ENCODE measurements around the gene TMEM234. TPM values are rescaled to one million over a fixed set of nuclear protein-coding genes. Genes with fewer than 3 reads are reported as not detected.

Gene TMEM234
- total RNA-seq, 1 donor from 2014 or later, result 14.4 TPM

DNA sequence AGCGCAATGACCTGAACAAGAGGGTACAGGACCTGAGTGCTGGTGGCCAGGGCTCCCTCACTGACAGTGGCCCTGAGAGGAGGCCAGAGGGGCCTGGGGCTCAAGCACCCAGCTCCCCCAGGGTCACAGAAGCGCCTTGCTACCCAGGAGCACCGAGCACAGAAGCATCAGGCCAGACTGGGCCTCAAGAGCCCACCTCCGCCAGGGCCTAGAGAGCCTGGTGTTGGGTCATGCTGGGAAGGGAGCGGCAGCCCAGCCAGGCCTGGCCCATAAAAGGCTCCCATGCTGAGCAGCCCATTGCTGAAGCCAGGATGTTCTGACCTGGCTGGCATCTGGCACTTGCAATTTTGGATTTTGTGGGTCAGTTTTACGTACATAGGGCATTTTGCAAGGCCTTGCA is 27.2 kb downstream of the TMEM234 start:
- TF ChIP-seq, protein P1, sequence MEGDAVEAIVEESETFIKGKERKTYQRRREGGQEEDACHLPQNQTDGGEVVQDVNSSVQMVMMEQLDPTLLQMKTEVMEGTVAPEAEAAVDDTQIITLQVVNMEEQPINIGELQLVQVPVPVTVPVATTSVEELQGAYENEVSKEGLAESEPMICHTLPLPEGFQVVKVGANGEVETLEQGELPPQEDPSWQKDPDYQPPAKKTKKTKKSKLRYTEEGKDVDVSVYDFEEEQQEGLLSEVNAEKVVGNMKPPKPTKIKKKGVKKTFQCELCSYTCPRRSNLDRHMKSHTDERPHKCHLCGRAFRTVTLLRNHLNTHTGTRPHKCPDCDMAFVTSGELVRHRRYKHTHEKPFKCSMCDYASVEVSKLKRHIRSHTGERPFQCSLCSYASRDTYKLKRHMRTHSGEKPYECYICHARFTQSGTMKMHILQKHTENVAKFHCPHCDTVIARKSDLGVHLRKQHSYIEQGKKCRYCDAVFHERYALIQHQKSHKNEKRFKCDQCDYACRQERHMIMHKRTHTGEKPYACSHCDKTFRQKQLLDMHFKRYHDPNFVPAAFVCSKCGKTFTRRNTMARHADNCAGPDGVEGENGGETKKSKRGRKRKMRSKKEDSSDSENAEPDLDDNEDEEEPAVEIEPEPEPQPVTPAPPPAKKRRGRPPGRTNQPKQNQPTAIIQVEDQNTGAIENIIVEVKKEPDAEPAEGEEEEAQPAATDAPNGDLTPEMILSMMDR (conservative IDR thresholded peaks at IDR 0.05; ENCODE audit: low read depth, low read length), result no peak
- no peak for DNase-seq (ENCODE audit: low read depth)
- H3K4me3 ChIP-seq (ENCODE audit: low read depth, low read length), result no peak overlapping the region

DNA sequence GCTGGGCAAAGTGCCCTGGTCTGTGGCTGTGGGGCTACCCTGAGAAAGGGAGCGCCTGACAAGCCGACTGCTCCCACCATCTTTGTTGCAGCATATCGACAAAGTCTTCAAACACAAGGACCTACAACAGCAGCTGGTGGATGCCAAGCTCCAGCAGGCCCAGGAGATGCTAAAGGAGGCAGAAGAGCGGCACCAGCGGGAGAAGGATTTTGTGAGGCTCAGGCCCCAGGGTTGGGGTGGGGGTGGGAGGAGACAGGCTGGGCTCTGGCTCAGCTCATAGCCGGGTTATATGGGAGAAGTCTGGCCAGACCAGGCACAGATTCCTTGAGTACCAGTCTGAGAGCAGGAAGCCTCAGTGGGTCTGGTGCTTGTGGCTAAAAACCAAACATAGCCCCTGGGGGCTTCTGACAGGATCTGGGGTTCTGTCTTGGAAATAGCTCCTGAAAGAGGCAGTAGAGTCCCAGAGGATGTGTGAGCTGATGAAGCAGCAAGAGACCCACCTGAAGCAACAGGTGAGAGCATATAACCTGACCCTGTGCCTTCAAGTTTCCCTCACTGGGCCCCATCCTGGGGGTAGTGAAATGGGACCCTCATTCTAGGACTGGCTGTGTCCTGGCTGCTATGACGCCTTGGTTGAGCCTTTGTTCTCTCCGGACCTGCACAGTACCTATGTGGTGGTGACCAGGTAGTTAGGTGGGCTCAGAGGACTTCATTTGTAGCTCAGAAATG is 29.8 kb downstream of the TMEM234 start:
- DNase-seq (ENCODE audit: low read depth), result no peak
- H3K4me3 ChIP-seq (ENCODE audit: low read depth, low read length), result no peak overlapping the region
- TF ChIP-seq, protein P1 (conservative IDR thresholded peaks at IDR 0.05; ENCODE audit: low read depth, low read length), result no peak

- TF ChIP-seq, protein P1 (conservative IDR thresholded peaks at IDR 0.05; ENCODE audit: low read depth, low read length), result no peak
- H3K4me3 ChIP-seq (ENCODE audit: low read depth, low read length), result no peak overlapping the region
- no peak for DNase-seq (ENCODE audit: low read depth)
These were observed 34.3 kb downstream of the TMEM234 start for GRCh38 chr1:32187850-32188249.

- no peak overlapping the region for H3K4me3 ChIP-seq (ENCODE audit: low read depth, low read length)
- no peak for DNase-seq (ENCODE audit: low read depth)
- TF ChIP-seq, protein P1 (conservative IDR thresholded peaks at IDR 0.05; ENCODE audit: low read depth, low read length), result no peak
These were observed 35.7 kb downstream of the TMEM234 start for GRCh38 chr1:32186491-32186890.

GRCh38 chr1:32186077-32186476 is 36.1 kb downstream of the TMEM234 start:
- no peak for DNase-seq (ENCODE audit: low read depth)
- no peak overlapping the region for H3K4me3 ChIP-seq (ENCODE audit: low read depth, low read length)
- TF ChIP-seq, protein P1 (conservative IDR thresholded peaks at IDR 0.05; ENCODE audit: low read depth, low read length), result no peak

- H3K4me3 ChIP-seq (ENCODE audit: low read depth, low read length), result no peak overlapping the region
- DNase-seq (ENCODE audit: low read depth), result no peak
- TF ChIP-seq, protein P1 (conservative IDR thresholded peaks at IDR 0.05; ENCODE audit: low read depth, low read length), result no peak
These were observed 37.5 kb downstream of the TMEM234 start for GRCh38 chr1:32184650-32185049.

GRCh38 chr1:32182060-32182459 is 40.1 kb downstream of the TMEM234 start:
- DNase-seq (ENCODE audit: low read depth), result no peak
- TF ChIP-seq, protein P1 (conservative IDR thresholded peaks at IDR 0.05; ENCODE audit: low read depth, low read length), result no peak
- H3K4me3 ChIP-seq (ENCODE audit: low read depth, low read length), result peak overlapping the region; percentile 10

All from epithelial cell of proximal tubule (primary cell).